Prostate gland (tissue), 2 donors: ENCODE measurements around the gene CHRM2.

ENCODE experiments used
- CTCF ChIP-seq, 4 experiments: fragments of 200-600 bp in 2 of 4; fragments of 450-650 bp in 2 of 4; sonication (generic) in 2 of 4; IDR thresholded peaks; 1 replicate in 3 of 4; 2 replicates in 1 of 4; pipeline ENCODE4 v1.5.1; 2016 to 2019; ENCODE audit warnings: antibody characterized with exemption in 4 of 4, mild to moderate bottlenecking in 2 of 4, moderate library complexity in 2 of 4
- POLR2A ChIP-seq: fragments of 450-650 bp; IDR thresholded peaks from one replicate; pipeline ENCODE4 v1.6.1; 2016; ENCODE audit warnings: antibody characterized with exemption, mild to moderate bottlenecking

GRCh38 chr7:136969761-136970160 lies 101.3 kb downstream of the CHRM2 start:
- no peak for TF ChIP-seq CTCF (IDR thresholded peaks at IDR 0.05)
- TF ChIP-seq POLR2A, result no peak
